Dedifferentiated amniotic fluid mesenchymal stem cell (primary cell): ENCODE measurements around the gene ZC2HC1C.

Experiments used
- DNase-seq: peaks from one replicate; pipeline ENCODE4 v3.0.0-alpha.2; 2016; ENCODE audit errors: extremely low spot score

The ZC2HC1C gene, protein sequence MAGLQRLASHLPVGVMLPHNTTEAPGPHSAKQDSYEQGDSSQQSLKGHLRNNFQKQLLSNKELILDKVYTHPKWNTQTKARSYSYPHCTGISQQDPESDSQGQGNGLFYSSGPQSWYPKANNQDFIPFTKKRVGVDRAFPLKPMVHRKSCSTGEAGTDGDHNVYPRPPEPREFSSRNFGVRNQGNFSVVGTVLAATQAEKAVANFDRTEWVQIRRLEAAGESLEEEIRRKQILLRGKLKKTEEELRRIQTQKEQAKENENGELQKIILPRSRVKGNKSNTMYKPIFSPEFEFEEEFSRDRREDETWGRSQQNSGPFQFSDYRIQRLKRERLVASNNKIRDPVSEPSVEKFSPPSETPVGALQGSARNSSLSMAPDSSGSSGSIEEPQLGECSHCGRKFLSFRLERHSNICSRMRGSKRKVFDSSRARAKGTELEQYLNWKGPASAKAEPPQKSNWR

GRCh38 chr14:75069121-75069810 is at the start of gene ZC2HC1C:
ZC2HC1C (plus strand) TSS chr14:75069641; CDS start chr14:75070574, 933 bp downstream.
- peak; percentile 52 for DNase-seq

DNA sequence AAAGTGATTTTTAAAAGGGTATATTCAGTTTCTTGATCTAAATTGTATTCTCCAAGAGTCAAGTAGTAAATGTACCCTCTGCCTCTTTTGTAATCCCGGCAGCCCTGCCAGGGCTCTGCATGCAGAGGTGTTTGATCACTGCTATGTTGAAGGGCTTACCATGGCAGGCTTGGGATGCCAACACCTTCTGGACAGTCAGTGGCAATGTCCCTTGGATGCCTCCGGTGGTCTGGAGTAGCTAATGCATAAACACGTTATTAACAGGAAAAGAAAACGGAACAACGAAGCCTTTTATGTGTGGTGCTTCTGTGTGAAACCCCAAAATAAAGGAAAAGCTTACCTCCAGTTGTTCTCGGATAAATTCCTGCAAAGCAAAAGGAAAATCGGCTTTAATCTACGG is 46.8 kb upstream of the ZC2HC1C start:
- DNase-seq: no peak

- DNase-seq: no peak
Observed at GRCh38 chr14:75023108-75023507, 46.3 kb upstream of the ZC2HC1C start.

DNA sequence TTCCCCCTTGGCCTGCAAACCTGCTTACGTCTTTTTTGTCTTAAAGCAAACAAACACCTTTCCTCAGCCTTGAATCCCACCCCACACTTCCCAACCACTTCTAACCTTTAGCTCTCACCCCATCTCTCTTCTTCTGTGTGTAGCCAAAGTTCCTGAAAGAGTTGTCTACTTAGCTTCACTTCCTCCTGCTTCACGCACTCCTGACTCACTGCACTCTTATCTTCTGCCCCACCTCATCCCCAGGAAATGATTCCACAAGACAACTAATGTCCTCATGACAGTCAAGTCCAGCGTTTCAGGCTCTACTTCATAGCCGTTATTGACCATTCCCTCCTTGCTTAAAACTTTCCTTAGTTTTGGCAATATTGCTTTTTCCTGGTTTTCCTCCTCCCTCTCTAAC is 44.4 kb upstream of the ZC2HC1C start:
- DNase-seq: no peak

GRCh38 chr14:75025876-75026275 is 43.6 kb upstream of the ZC2HC1C start:
- no peak for DNase-seq

DNA sequence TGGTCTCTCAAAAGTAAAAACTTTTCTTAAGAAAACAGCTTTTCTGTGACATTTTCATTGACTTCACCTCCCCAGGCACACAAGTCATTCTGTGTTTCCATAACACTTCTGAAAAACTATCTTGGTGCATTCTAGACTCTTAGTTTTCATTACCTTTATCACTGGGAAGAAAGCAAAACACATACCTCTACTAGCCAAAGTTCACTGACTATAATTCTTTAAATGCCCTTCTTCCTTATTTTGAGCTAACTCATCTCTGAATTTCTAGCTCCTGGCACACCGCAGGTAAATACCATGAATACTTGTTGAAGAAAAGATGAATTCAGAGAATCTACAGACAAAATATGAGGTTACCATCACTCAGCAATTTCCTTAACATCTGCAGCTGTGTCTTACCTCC is 39.3 kb upstream of the ZC2HC1C start:
- DNase-seq: no peak

- DNase-seq: no peak
Observed at GRCh38 chr14:75032939-75033338, 36.5 kb upstream of the ZC2HC1C start.

DNA sequence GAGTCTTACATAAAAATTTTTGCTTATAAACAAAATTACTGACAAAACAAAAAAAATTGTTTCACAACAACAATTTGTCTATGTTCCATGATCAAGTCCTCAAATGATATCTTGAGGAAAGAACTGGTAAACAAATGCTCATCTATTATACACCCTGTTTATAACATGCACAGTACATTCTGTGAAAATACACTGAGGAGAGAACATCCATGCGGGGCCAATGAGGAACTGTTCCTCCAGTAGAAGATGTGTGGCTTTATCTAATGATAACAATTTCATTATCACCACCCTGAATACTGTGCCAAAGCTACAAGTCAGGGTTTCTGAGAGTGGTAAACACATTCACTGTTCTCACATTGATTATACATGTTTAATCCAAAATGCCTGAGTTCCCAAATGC is 28.9 kb upstream of the ZC2HC1C start:
- no peak for DNase-seq

- DNase-seq: no peak
Observed at GRCh38 chr14:75040959-75041358, 28.5 kb upstream of the ZC2HC1C start.

DNA sequence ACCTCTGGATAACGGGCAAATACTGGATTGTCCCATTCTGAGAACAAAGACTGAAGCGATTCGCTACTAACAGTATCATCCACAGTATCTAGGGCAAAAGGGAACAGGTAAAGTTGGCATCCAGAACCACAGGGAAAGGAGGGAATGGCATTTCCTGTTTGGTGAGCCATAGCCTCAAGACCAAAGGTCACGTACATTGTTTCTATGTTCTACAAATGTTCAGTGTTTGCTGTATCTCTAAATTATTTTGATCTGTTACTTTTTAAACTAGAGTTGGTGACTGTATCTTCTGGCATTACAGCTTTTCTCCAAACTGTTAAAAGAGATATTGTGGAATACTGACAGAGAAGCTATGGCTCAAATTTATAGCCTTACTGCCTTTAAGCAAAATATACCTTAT is 27.8 kb upstream of the ZC2HC1C start:
- DNase-seq: no peak

GRCh38 chr14:75042035-75042434 is 27.4 kb upstream of the ZC2HC1C start:
- no peak for DNase-seq

- DNase-seq: peak; percentile 33
Observed at GRCh38 chr14:75044322-75044721, 25.1 kb upstream of the ZC2HC1C start.

GRCh38 chr14:75044752-75045151 is 24.7 kb upstream of the ZC2HC1C start:
- no peak for DNase-seq

DNA sequence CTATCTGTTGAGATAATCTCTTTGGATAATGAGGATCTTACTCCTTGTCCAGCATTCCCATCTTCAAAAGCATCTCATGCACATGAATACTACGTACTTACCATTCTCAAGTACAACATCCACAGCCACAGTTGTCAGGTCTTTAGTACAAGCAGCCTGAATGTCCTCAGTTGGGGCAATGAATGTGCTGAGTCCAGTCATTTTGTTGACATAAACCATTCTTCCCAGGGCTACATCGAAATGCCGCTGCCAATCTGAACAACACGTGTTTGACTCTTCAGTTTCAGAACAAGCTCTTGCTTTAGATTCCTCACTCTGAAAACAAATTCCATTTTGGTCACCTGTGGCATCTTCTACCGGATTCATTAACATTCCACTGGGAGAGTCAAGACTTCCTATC is 23.2 kb upstream of the ZC2HC1C start:
- DNase-seq: no peak

DNA sequence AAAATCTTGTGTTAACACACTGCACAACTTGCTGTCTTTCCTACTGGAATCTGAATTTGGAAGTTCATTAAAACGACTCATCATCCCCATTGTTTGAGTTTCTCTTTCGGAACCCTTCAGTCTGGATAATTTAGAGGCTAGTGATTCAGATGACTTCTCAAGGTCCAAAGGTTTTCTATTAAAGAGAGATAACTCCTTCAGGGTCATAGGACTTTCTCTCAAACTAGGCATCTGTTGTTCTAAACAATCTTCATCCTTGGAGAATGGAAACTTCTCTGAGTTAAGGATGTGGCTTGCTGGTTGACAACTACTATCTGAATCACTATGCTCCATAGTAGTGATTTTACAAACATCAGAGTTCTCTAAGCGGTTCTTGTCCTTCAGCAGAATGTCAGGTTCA is 22.5 kb upstream of the ZC2HC1C start:
- no peak for DNase-seq

- DNase-seq: no peak
Observed at GRCh38 chr14:75047506-75047905, 21.9 kb upstream of the ZC2HC1C start.

DNA sequence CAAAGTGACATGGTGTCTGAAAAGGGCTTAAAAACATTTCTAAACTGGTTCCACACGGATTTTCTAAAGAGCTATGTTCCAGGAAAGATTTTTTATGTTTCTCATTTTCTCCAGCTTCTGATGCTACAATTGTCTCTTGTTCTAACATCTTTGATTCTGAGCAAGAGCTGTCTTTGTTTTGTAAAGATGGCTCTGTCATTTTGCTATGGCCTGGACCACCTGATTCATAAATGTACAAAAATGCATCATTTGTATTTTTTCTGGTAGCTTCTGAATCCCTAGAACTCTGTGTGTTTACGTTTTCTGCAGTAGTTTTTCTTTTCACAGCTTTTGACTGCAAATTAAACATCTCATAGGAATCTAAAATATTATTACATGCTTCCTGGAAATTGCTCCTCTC is 21.3 kb upstream of the ZC2HC1C start:
- DNase-seq: no peak

GRCh38 chr14:75049136-75049535 is 20.3 kb upstream of the ZC2HC1C start:
- no peak for DNase-seq

- DNase-seq: peak; percentile 74
Observed at GRCh38 chr14:75049731-75050201, 19.7 kb upstream of the ZC2HC1C start.

DNA sequence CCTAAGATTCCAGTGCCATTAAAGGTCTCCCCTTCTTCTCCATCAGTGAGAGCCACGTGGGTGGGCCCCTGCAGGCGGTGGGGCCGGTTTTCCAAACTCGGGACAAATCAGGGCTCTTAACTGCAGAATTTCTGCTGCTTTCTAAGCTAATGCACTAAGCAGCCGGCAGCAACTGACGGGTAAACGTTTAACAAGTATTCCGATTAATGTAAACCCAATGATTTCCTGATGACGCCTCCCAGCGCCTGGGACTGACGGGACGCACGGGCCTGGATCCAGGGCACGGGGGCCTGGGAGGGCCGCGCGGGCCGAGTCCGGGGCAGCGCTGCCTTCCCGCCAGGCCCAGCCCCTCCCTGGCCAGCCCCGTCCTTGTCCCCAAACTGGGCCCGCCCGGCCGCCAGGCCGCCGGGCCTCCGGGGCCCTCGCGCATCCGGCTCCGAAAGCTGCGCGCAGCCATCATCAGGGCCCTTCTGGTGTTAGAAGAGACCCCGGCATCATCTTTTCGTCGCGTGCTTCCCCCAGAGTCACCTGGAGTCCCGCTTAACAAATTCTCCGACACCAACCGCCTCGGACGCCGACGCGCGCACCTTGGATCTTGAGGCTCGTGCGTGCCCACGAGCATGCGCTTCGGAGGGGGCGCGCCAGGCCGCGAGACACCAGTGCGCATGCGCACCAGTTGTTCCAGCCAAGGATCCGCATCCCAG is 18.4 kb upstream of the ZC2HC1C start, which contains the start of gene MLH3:
MLH3 (minus strand) TSS at position 616 of the 704 bp plus-strand sequence. CDS start 1,812 bp downstream, outside the sequence.
- DNase-seq: peak; percentile 50

GRCh38 chr14:75051556-75051899 is 17.9 kb upstream of the ZC2HC1C start:
- no peak for DNase-seq
